HUDEP-2 (cell line): ENCODE data around the gene ABCC6.
"Not testable (repeated sequence)": the region's sequence is repeated elsewhere in the genome, so short reads cannot be mapped to it uniquely, and the experiment has no call there.

ENCODE experiments used
- DNase-seq, 76 experiments: peaks; one replicate each; lab custom pipeline; 2025; ENCODE audit not compliant: unreplicated experiment in 76 of 76; lab: John Stamatoyannopoulos, UW

The ABCC6 gene

DNA sequence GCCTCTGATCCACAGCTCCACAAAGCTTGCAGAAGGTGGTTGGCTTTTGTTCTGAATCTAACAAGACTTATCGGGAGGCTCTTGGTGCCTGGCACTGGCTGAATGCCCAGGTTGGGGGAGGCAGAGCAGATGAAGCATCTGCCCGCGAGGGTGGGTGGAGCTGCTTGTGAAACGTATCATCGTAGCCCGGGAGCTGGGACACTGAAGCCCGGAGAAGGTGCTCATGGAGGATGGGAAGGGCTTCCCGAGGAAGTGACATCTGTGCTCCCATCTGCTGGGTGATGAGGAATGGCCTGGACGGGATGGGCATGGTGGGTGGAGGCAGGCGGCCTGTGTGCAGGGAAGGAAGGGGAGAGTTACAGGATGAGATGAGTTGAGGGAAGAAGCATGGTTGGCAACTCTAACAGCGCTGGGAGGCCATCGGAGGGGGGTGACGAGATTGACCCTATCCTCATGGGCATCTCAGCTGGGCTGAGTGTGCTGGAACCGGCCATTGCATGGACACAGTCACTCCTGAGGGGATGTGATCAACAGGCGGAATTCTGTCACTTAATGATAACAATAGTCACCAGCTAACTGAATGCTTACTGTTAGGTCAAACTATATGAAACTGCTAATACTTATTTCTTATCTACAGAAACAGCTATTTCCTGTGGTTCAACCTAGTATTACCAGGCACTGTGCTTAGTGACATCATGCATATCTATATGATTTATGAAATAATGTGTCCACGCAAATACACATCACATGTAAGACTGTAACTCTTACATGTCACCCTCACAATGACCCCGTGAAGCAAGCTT, 102.7 kb downstream of the ABCC6 start:
- DNase-seq, result peak; percentile 37 to 98 (median 93)

GRCh38 chr16:16120044-16120381, 103.3 kb downstream of the ABCC6 start:
- peak in 6 of 76 experiments; percentile 16 to 48 (median 42) for DNase-seq

DNA sequence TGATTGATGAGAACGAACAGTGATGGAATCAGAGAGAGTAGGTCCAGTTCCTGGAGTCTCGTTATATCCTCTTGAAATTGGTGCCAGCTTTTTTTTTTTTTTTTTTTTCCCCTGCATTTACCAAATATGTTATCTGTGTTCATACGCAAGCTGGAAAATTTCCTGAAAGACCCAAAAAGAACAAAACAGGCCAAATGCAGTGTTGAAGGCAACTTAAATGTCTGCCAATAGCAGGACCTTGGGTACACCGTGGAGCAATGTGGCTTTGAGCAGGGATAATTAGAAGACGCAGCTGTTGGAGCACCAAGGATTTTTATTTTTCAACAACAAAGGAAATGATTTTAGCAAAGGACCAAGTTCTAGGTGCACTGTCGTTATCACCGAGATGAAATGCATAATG, 105.0 kb downstream of the ABCC6 start:
- peak in 1 of 76 experiments; percentile 4 for DNase-seq

DNA sequence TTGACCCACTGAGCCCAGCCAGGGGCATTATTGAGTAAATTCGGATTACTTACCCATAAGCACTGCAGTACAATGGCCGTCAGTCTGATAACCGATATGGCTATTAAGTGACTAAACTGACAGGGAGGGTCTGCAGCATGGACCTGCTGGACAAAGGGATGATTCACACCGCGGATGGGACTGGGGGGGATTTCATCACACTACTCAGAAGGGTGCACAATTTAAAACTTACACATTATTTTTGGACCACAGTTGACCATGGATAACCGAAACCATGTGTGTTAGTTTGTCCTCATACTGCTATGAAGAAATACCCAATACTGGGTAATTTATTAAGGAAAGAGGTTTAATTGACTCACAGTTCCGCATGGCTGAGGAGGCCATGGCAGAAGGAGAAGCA, 106.5 kb downstream of the ABCC6 start:
- DNase-seq, result no peak

- DNase-seq, result no peak
These were observed 110.2 kb downstream of the ABCC6 start for GRCh38 chr16:16113076-16113475.

GRCh38 chr16:16112450-16113053, 110.7 kb downstream of the ABCC6 start:
- DNase-seq, result no peak

DNA sequence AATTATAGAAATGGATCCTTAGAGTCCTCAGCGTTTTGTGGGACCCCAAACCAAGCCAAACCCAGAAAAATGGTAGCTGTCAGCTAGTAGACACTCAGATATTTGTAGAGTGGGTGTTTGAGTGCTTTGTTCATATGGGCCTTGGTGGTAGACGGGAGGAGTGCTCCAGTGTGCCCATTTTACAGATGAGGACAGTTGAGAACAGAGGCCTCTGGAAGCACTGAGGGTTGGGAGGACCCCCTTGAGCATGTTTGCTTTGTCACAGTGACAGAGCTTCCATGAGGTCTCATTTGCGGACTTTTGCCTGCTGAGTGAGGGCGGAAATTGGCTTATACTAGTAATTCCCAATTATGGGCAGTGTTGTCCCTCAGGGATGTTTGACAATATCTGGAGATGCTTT, 111.7 kb downstream of the ABCC6 start:
- no peak for DNase-seq

- DNase-seq, result no peak
These were observed 113.2 kb downstream of the ABCC6 start for GRCh38 chr16:16110111-16110490.

DNA sequence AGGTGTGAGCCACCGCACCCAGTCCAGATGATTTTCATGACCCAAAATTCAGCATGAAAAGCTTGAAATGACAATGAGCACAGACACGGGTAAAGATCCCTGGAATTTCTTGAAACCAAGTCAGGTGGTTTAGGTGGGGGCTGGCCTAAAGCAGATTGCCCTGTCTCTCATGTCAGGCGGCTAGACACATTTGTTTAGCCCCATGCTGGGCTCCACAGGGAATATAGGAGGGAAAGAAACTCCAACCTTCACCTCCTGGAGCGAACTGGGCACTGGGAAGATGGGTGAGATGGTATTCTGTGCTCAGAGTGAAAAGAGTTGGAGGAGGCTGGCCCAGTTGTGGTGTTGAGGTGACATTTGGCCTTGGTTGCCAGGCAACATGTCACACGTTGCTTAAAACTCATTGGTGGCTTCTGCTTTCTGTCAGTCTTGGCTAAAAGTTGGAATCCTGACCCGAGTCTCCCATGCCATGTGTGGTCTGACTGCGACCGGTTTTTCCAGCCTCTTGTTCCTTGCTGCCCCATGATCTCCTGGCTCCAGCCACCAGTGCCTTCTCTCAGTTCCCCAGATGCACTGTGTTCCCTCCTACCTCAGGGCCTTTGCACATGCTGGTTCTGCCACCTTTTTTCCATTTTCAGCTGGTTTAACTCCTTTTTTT, 113.7 kb downstream of the ABCC6 start:
- no peak for DNase-seq

DNA sequence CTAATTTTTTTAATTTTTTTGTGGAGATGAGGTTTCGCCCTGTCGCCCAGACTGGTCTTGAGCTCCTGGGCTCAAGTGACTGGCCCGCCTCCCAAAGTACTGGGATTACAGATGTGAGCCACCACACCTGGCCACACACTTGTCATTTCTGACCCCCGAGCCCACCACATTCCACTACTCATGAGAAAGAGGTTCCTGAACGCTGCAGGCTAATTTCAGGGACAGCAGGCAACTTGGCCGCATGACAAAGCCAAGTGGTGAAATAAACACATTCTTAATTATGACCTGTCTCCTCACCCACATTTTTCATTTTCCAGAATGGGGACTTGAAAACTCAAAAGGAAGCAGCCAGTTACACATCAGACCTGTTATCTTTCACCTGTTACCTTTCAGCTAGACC, 114.5 kb downstream of the ABCC6 start:
- DNase-seq, result no peak

DNA sequence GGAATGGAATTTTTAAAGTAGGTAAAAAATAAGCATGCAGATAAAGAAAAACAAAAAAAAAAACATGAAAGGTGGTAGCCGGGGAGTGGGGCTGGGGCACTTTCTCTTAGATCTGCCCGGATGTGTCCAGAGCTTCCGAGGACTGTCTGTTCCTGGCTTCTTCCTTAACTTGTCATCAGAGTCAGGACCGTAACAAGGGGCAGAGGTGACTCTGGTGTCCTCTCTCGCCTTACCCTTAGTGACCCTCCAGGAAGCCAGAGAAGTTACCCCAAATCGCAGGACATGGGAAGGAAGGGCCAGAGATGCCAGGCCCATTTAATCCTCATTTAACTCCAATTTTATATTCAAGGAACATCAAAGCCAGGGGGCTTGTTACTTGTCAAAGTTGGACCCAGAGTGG, 115.5 kb downstream of the ABCC6 start:
- no peak for DNase-seq

DNA sequence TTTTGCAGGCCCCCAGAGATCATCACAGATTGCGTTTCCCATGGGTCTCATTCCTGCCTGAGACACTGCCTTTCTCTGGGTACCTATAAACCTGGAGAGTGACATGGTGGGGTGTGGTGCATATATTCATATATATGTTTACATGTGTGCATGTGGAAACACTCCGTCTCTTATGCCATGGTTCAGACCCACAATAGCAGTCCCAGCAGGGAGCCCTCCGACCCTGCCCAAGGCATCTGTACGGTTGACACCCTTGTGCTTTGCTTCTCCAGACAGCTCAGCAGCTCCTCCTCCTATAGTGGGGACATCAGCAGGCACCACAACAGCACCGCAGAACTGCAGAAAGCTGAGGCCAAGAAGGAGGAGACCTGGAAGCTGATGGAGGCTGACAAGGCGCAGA, 116.8 kb downstream of the ABCC6 start:
- DNase-seq, result no peak

DNA sequence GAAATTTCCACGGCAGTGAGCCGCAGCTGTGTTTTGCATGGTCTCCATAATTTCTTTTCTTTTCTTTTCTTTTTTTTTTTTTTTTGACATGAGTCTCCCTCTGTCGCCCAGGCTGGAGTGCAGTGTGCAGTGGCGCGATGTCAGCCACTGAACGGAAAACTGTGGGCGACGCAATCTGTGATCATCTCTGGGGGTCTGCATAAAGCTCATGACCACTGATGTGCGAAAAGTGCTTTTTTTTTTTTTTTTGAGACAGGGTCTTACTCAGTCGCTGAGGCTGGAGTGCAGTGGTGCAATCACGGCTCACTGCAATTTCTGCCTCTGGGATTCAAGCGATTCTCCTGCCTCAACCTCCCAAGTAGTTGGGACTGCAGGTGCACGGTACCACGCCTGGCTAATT, 117.6 kb downstream of the ABCC6 start:
- DNase-seq, result no peak

- DNase-seq, result not testable (repeated sequence)
These were observed 118.5 kb downstream of the ABCC6 start for GRCh38 chr16:16104804-16105141.

GRCh38 chr16:16104132-16104803, 119.0 kb downstream of the ABCC6 start:
- DNase-seq, result not testable (repeated sequence)

- DNase-seq, result no peak
These were observed 120.6 kb downstream of the ABCC6 start for GRCh38 chr16:16102738-16103137.

GRCh38 chr16:16101585-16101984, 121.7 kb downstream of the ABCC6 start:
- DNase-seq, result no peak

DNA sequence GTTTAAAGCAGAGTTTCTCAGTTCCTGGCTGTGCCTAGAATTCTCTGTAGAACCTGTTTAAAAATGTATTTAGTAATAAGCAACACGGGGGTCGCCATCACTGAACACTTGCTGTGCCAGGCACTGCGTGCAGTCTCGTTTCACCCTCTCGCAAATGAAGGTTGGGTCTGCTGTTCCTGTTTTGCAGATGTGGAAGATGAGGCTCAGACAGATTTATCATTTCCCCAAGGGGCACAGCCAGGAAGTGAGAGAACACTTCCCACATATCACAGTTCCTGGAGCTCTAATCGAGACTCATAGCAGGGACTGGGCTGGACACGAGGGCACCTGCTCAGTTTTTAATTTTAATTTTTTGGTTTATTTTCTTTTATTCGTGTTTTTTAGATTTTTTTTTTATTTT, 122.7 kb downstream of the ABCC6 start:
- DNase-seq, result no peak

- DNase-seq, result no peak
These were observed 124.0 kb downstream of the ABCC6 start for GRCh38 chr16:16099320-16099719.
